Uterus (tissue), 4 donors: Measurements from ENCODE around the gene KCNF1. TPM values are rescaled to one million over a fixed set of nuclear protein-coding genes. Genes with fewer than 3 reads are reported as not detected.

ENCODE experiments used
- DNase-seq, 2 donors: peaks; one replicate each; pipeline ENCODE4 v3.0.0-alpha.2; 2019 to 2020
- H3K27ac ChIP-seq, 2 donors: fragments of 200-600 bp; sonication (generic); 1 replicate in 1 of 2; 2 replicates in 1 of 2; pipeline ENCODE4 v1.5.1; 2016 to 2018
- H3K27me3 ChIP-seq, 2 donors: fragments of 200-600 bp; sonication (generic); one replicate each; pipeline ENCODE4 v1.5.1; 2018 to 2019; ENCODE audit warnings: control low read depth in 1 of 2
- H3K36me3 ChIP-seq, 2 donors: fragments of 200-600 bp; sonication (generic); one replicate each; pipeline ENCODE4 v1.5.1; 2019; ENCODE audit warnings: control low read depth in 1 of 2
- H3K4me1 ChIP-seq, 2 donors: fragments of 200-600 bp; sonication (generic); one replicate each; pipeline ENCODE4 v1.5.1; 2018 to 2019; ENCODE audit warnings: control low read depth in 1 of 2
- H3K4me3 ChIP-seq, 2 donors: fragments of 200-600 bp; sonication (generic); 1 replicate in 1 of 2; 2 replicates in 1 of 2; pipeline ENCODE4 v1.5.1; 2018 to 2019; ENCODE audit warnings: mild to moderate bottlenecking in 1 of 2
- H3K9me3 ChIP-seq, 2 donors: fragments of 200-600 bp; sonication (generic); one replicate each; pipeline ENCODE4 v1.5.1; 2019; ENCODE audit warnings: control low read depth in 1 of 2
- CTCF ChIP-seq, 4 experiments: fragments of 200-600 bp in 2 of 4; fragments of 450-650 bp in 2 of 4; sonication (generic) in 2 of 4; IDR thresholded peaks; one replicate each; pipeline ENCODE4 v1.5.1; 2016 to 2019; ENCODE audit warnings: antibody characterized with exemption in 4 of 4, mild to moderate bottlenecking in 2 of 4, moderate library complexity in 1 of 4
- POLR2A ChIP-seq, 2 donors: fragments of 450-650 bp; IDR thresholded peaks; one replicate each; pipeline ENCODE4 v1.6.1; 2016; ENCODE audit warnings: antibody characterized with exemption in 2 of 2, mild to moderate bottlenecking in 1 of 2, moderate library complexity in 1 of 2
- intact Hi-C: fragments of 100-400 bp; cut with DNase I; formaldehyde crosslinking; loops from one replicate; pipeline ENCODE4 v1.15.1; 2023; ENCODE audit warnings: low total_unique reads
- total RNA-seq, 4 donors: library from RNA; depleted of rRNA in 3 of 4; stranded (reverse); fragments of >200 nt in 3 of 4; gene quantifications; one replicate each; pipeline versions ENCODE4 v1.1.0 to v1.2.4, GENCODE V29; 2014 to 2023
- donor health status: DM: yes; HTN: yes; CAD: no.

Gene KCNF1
- total RNA-seq, 4 donors from 2014 or later, result 0.21 TPM; not detected in 3

- no peak for DNase-seq
- H3K27me3 ChIP-seq, result no peaks in the 10 kb centered on the region
- no peak overlapping the region for H3K4me3 ChIP-seq
- H3K36me3 ChIP-seq, result no peaks in the 10 kb centered on the region
- no peaks in the 10 kb centered on the region for H3K9me3 ChIP-seq
- intact Hi-C loops, result no loop called here
- H3K4me1 ChIP-seq, result no peaks in the 10 kb centered on the region
- TF ChIP-seq CTCF (IDR thresholded peaks at IDR 0.05) (no peak), POLR2A (IDR thresholded peaks at IDR 0.05) (no peak)
- no peak overlapping the region for H3K27ac ChIP-seq
These were observed 27.2 kb upstream of the KCNF1 start for GRCh38 chr2:10884574-10884975.

GRCh38 chr2:10885094-10885860, 26.5 kb upstream of the KCNF1 start:
- TF ChIP-seq POLR2A (IDR thresholded peaks at IDR 0.05), result no peak
- no peak for TF ChIP-seq CTCF (IDR thresholded peaks at IDR 0.05)
- Histone ChIP-seq H3K36me3 (no peaks in the 10 kb centered on the region), H3K27me3 (no peaks in the 10 kb centered on the region), H3K27ac (no peak overlapping the region), H3K9me3 (no peaks in the 10 kb centered on the region), H3K4me1 (no peaks in the 10 kb centered on the region), H3K4me3 (no peak overlapping the region)
- no peak for DNase-seq
- intact Hi-C loops, result no loop called here

GRCh38 chr2:10887476-10887875, 24.3 kb upstream of the KCNF1 start:
- Histone ChIP-seq H3K4me3 (no peak overlapping the region), H3K36me3 (no peaks in the 10 kb centered on the region), H3K9me3 (no peaks in the 10 kb centered on the region), H3K27ac (no peak overlapping the region), H3K4me1 (no peaks in the 10 kb centered on the region), H3K27me3 (no peaks in the 10 kb centered on the region)
- TF ChIP-seq CTCF (IDR thresholded peaks at IDR 0.05) (no peak), POLR2A (IDR thresholded peaks at IDR 0.05) (no peak)
- intact Hi-C loops, result no loop called here
- no peak for DNase-seq

GRCh38 chr2:10889651-10890215, 22.0 kb upstream of the KCNF1 start:
- Histone ChIP-seq H3K27ac (no peak overlapping the region), H3K9me3 (no peaks in the 10 kb centered on the region), H3K36me3 (no peaks in the 10 kb centered on the region), H3K27me3 (no peaks in the 10 kb centered on the region), H3K4me1 (no peaks in the 10 kb centered on the region), H3K4me3 (no peak overlapping the region)
- DNase-seq, result no peak
- intact Hi-C loops, result no loop called here
- no peak for TF ChIP-seq CTCF (IDR thresholded peaks at IDR 0.05)
- no peak for TF ChIP-seq POLR2A (IDR thresholded peaks at IDR 0.05)

- no peaks in the 10 kb centered on the region for H3K36me3 ChIP-seq
- no peak overlapping the region for H3K27ac ChIP-seq
- H3K27me3 ChIP-seq, result no peaks in the 10 kb centered on the region
- H3K9me3 ChIP-seq, result no peaks in the 10 kb centered on the region
- intact Hi-C loops, result no loop called here
- no peaks in the 10 kb centered on the region for H3K4me1 ChIP-seq
- DNase-seq, result no peak
- no peak for TF ChIP-seq POLR2A (IDR thresholded peaks at IDR 0.05)
- no peak for TF ChIP-seq CTCF (IDR thresholded peaks at IDR 0.05)
- no peak overlapping the region for H3K4me3 ChIP-seq
These were observed 20.9 kb upstream of the KCNF1 start for GRCh38 chr2:10890706-10891270.
